Measurements from ENCODE around the gene CSF3. TPM values are rescaled to one million over a fixed set of nuclear protein-coding genes. Genes with fewer than 3 reads are reported as not detected.

The CSF3 gene
- total RNA-seq, 1 donor from 2014 or later = 0.52 TPM

DNA sequence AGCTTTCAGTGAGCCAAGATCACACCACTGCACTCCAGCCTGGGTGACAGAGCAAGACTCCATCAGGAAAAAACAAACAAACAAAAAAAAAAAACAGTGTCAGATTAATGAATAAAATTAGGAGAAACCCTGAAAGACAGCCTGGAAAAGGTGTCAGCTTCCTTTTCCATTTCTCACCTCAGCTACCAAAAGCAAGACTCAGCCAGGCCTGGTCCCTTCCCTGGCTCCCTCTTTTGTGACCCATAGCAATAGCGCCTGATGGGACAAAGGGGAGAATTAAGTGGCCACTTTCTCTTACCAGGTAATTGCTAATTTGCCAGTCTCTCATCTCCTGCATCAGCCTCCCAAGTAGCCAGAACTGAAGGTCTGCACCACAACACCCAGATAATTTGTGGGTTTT lies 43.6 kb downstream of the CSF3 start:
- Histone ChIP-seq H3K4me3 (ENCODE audit: low read length in 3 of 3) (no peak overlapping the region), H3K9ac (ENCODE audit: low read depth in 1 of 3, low read length in 3 of 3) (no peak overlapping the region), H3K27me3 (ENCODE audit: control insufficient read depth in 3 of 3, insufficient read depth in 3 of 3, low read length in 3 of 3) (no peaks in the 10 kb centered on the region), H3K4me1 (ENCODE audit: control insufficient read depth in 3 of 3, insufficient read depth in 3 of 3, low read length in 3 of 3) (peaks cover 12 to 31% (median 17%) of the 10 kb centered on the region in 3 donors), H3K36me3 (ENCODE audit: control insufficient read depth in 3 of 3, insufficient read depth in 3 of 3, low read length in 3 of 3) (peaks cover 0 to 2% (median 0%) of the 10 kb centered on the region in 3 donors), H3K9me3 (ENCODE audit: control insufficient read depth in 3 of 3, low read length in 3 of 3) (no peaks in the 10 kb centered on the region), H3K27ac (ENCODE audit: low read depth, low read length) (peak overlapping the region; percentile 65)

DNA sequence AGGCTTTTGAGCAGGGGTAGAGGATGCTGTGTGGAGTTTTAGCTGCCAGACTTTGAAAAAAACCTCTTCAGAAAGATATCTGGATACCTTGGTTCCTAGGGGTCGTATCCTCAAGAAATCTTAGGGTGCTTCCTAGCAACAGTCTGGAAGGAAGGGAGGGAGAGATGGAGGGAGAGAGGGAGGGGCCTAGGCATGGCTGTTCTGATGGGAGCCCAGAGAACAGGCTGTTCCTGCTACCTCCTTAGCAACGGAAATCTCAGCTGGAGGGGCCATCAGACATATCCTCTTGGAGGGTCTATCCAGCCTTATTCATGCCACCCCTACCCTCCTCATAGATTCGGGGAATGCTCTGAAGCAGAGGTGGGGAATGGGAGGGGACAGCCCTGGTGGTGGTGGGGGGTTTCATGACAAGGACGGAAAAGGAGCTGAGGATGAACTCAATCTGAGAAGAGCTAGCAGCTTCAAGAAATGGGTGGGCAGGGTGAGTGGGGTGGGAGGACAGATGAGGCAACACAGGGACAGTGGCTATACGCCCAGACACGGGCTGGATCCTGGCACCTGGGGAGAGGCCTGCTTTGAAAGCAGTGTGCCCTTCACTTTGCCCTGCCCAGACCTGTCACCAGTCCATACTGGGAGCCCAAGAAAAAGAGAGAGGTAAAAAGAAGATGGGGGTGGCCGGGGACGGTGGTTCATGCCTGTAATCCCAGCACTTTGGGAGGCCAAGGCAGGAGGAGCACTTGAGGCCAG lies 44.7 kb downstream of the CSF3 start:
- no peaks in the 10 kb centered on the region for H3K27me3 ChIP-seq (ENCODE audit: control insufficient read depth in 3 of 3, insufficient read depth in 3 of 3, low read length in 3 of 3)
- H3K9me3 ChIP-seq (ENCODE audit: control insufficient read depth in 3 of 3, low read length in 3 of 3) = no peaks in the 10 kb centered on the region
- no peak overlapping the region for H3K4me3 ChIP-seq (ENCODE audit: low read length in 3 of 3)
- H3K36me3 ChIP-seq (ENCODE audit: control insufficient read depth in 3 of 3, insufficient read depth in 3 of 3, low read length in 3 of 3) = peaks cover 0 to 2% (median 0%) of the 10 kb centered on the region in 3 donors
- H3K27ac ChIP-seq (ENCODE audit: low read depth, low read length) = no peak overlapping the region
- no peak overlapping the region for H3K9ac ChIP-seq (ENCODE audit: low read depth in 1 of 3, low read length in 3 of 3)
- H3K4me1 ChIP-seq (ENCODE audit: control insufficient read depth in 3 of 3, insufficient read depth in 3 of 3, low read length in 3 of 3) = peaks cover 22 to 36% (median 24%) of the 10 kb centered on the region in 3 donors

DNA sequence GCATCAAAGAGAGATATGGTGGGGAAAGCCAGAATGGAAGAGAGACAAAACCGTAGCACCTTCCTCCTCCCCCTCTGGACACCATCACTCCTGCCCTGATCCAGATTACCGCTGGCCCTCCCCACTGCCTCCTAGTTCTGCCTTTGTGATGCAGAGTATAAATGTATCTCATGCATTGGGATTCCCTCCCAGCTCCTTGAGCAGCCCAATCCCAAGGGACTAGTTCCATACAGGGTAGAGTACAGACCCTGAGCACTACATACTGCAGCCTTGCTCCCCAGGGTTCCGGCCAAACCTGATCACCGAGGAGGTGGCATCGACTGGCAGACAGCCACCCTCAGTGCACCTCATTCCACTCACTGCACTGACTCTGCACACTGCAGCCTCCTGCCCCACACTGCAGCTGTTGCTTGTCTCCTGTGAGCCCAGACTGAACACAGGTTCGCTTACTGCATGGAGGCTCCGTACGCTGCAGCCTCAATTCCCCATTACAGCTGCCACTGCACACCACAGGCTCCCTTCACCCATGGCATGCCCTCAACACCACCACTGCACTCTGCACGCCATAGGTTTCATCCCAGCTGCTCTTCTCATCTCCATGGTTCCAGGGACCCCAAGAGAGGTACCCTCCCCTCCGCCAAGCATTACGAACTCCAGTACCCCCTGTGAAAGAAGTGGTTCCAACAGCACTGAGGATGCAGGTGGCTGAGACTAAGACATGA lies 45.8 kb downstream of the CSF3 start:
- H3K27ac ChIP-seq (ENCODE audit: low read depth, low read length) = no peak overlapping the region
- H3K36me3 ChIP-seq (ENCODE audit: control insufficient read depth in 3 of 3, insufficient read depth in 3 of 3, low read length in 3 of 3) = peaks cover 0 to 3% (median 0%) of the 10 kb centered on the region in 3 donors
- H3K4me1 ChIP-seq (ENCODE audit: control insufficient read depth in 3 of 3, insufficient read depth in 3 of 3, low read length in 3 of 3) = peaks cover 32 to 46% (median 33%) of the 10 kb centered on the region in 3 donors
- no peaks in the 10 kb centered on the region for H3K9me3 ChIP-seq (ENCODE audit: control insufficient read depth in 3 of 3, low read length in 3 of 3)
- no peaks in the 10 kb centered on the region for H3K27me3 ChIP-seq (ENCODE audit: control insufficient read depth in 3 of 3, insufficient read depth in 3 of 3, low read length in 3 of 3)
- peak overlapping the region in 1 of 3 donors; percentile 16 for H3K9ac ChIP-seq (ENCODE audit: low read depth in 1 of 3, low read length in 3 of 3)
- no peak overlapping the region for H3K4me3 ChIP-seq (ENCODE audit: low read length in 3 of 3)

DNA sequence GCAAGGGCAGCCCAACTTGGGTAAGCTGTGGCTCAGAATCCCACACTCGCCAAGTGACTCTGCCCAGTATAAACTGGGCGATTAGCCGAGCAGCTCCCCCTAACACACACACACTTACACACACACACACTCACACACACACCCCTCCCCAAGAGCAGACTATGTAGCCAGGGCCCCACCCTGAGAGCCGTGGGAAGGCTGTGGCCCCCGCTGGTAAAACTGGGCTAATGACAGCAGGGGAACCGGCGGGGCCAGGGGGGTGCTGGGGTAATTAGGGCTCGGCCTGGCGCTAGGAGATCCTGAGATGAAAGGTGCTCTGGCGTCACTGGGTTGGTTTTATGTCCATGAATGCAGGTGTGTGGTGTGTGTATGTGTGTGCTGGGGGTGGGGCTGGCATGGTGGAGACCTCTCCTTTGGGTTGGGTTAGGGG lies 46.4 kb downstream of the CSF3 start:
- Histone ChIP-seq H3K27ac (ENCODE audit: low read depth, low read length) (peak overlapping the region; percentile 0), H3K4me1 (ENCODE audit: control insufficient read depth in 3 of 3, insufficient read depth in 3 of 3, low read length in 3 of 3) (peaks cover 34 to 50% (median 36%) of the 10 kb centered on the region in 3 donors), H3K9me3 (ENCODE audit: control insufficient read depth in 3 of 3, low read length in 3 of 3) (no peaks in the 10 kb centered on the region), H3K4me3 (ENCODE audit: low read length in 3 of 3) (peak overlapping the region in 1 of 3 donors; percentile 51), H3K36me3 (ENCODE audit: control insufficient read depth in 3 of 3, insufficient read depth in 3 of 3, low read length in 3 of 3) (peaks cover 0 to 3% (median 0%) of the 10 kb centered on the region in 3 donors), H3K27me3 (ENCODE audit: control insufficient read depth in 3 of 3, insufficient read depth in 3 of 3, low read length in 3 of 3) (no peaks in the 10 kb centered on the region), H3K9ac (ENCODE audit: low read depth in 1 of 3, low read length in 3 of 3) (no peak overlapping the region)

DNA sequence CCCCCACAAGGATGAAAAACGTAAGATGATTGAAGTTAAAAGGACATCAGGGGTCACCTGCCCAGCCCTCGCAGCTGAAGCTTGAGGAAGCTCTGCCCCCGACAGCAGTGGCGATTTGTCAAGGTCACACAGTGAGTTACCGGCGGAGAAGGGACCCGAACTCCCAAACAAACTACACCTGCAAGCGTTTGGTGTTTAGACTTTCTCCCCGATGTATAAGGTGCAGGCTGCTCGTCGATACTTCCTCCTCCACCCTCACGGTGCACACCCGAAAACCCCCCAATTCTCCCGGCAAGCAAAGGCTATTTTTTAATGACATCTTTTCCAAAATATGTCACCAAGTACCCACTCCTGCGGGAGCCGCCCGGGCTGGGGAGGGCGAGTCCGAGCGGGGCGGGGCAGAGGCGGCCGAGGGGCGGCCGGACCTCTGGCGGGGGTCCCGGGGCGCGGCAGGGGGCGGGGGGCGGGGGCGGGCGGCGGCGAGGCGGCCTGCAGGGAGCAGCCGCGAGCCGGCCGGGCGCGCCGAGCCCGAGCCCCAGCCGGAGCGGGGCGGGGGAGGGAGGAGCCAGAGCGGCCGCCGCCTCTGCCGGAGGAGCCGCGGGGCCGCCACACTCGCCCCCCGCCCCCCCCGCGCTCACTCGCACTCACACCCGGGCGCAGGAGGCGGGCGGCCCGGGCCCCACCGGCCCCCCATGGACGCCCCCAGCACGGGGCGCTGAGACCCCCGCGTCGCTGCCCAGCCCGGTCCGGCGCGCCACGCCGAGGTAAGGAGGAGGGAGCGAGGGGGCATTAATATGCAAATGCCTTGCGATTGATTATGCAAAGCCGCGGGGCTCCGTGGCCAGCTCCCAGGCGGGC lies 47.3 kb downstream of the CSF3 start, which contains the start of gene THRA:
THRA (plus strand) TSS at position 637 of the 858 bp plus-strand sequence. CDS start 11,524 bp downstream, outside the sequence.
- Histone ChIP-seq H3K4me3 (ENCODE audit: low read length in 3 of 3) (peak within 1 kb of the TSS; percentile 83 to 93 (median 92)), H3K4me1 (ENCODE audit: control insufficient read depth in 3 of 3, insufficient read depth in 3 of 3, low read length in 3 of 3) (peaks cover 41 to 59% (median 46%) of the 10 kb centered on the region in 3 donors), H3K27ac (ENCODE audit: low read depth, low read length) (peak within 1 kb of the TSS; percentile 99), H3K27me3 (ENCODE audit: control insufficient read depth in 3 of 3, insufficient read depth in 3 of 3, low read length in 3 of 3) (no peaks in the 10 kb centered on the region), H3K9ac (ENCODE audit: low read depth in 1 of 3, low read length in 3 of 3) (peak within 1 kb of the TSS; percentile 90 to 100 (median 95)), H3K9me3 (ENCODE audit: control insufficient read depth in 3 of 3, low read length in 3 of 3) (no peaks in the 10 kb centered on the region), H3K36me3 (ENCODE audit: control insufficient read depth in 3 of 3, insufficient read depth in 3 of 3, low read length in 3 of 3) (peaks cover 0 to 3% (median 0%) of the 10 kb centered on the region in 3 donors)

DNA sequence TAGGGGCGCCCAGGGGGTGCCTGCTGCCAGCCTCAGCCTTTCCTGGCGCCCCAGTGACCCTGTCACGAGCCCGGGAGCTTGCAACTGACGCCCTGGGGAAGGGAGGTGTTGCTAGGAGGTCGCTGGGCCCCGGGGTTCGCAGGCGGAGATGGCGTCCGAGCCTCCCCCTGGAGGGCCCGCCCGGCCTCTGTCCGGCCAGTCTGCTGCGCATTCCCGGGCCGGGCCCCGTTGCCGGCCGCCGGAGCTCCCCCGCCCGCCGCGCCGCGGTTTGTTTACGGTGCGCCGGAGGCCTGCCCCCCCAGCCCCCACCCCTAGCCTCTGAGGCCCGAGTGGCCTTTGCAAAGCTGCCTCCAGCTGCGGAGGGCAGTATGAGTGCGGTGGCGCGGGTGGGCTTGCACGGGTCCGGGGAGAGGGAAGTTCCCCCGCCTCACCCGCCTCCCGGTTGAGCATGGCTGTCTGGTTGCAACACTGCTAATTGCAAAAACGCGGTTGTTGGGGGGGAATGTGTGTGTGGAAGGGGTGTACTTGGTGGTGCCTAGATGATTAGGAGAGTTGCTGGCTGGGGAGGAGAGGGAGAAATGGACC lies 48.0 kb downstream of the CSF3 start:
- peak overlapping the region; percentile 99 for H3K27ac ChIP-seq (ENCODE audit: low read depth, low read length)
- H3K9ac ChIP-seq (ENCODE audit: low read depth in 1 of 3, low read length in 3 of 3) = peak overlapping the region; percentile 90 to 100 (median 95)
- H3K4me3 ChIP-seq (ENCODE audit: low read length in 3 of 3) = peak overlapping the region; percentile 83 to 93 (median 92)
- no peaks in the 10 kb centered on the region for H3K27me3 ChIP-seq (ENCODE audit: control insufficient read depth in 3 of 3, insufficient read depth in 3 of 3, low read length in 3 of 3)
- H3K4me1 ChIP-seq (ENCODE audit: control insufficient read depth in 3 of 3, insufficient read depth in 3 of 3, low read length in 3 of 3) = peaks cover 45 to 62% (median 53%) of the 10 kb centered on the region in 3 donors
- no peaks in the 10 kb centered on the region for H3K9me3 ChIP-seq (ENCODE audit: control insufficient read depth in 3 of 3, low read length in 3 of 3)
- peaks cover 0 to 3% (median 0%) of the 10 kb centered on the region in 3 donors for H3K36me3 ChIP-seq (ENCODE audit: control insufficient read depth in 3 of 3, insufficient read depth in 3 of 3, low read length in 3 of 3)

DNA sequence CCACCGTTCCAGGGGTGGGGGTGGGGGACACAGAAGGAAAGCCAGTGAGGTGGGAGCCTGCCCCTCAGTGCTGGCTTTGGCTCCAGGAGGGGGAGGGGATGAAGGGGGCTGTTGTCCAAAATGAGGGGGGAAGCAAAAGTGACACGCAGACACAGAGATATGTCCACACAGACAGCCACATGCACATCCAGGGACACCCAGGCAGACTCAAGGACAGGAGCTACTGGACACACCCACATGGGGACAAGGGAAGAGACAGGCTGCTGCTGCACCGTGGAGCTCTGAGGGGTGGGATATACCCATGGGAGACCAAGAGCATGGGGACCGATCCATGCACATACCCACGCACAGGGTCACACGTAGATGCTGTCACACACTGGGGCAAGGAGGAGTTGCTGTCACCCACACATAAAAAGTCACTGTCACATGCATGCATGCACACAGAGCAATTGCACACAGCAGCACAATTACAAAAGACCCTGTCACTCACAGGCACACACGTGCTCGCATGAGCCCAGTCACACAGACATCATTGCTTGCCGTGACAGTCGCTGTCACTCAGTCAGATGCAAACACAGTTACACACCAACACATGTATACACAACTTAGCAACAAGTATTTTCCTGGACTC lies 48.8 kb downstream of the CSF3 start:
- peak overlapping the region; percentile 83 to 93 (median 92) for H3K4me3 ChIP-seq (ENCODE audit: low read length in 3 of 3)
- H3K9me3 ChIP-seq (ENCODE audit: control insufficient read depth in 3 of 3, low read length in 3 of 3) = no peaks in the 10 kb centered on the region
- H3K9ac ChIP-seq (ENCODE audit: low read depth in 1 of 3, low read length in 3 of 3) = peak overlapping the region; percentile 90 to 100 (median 95)
- H3K27ac ChIP-seq (ENCODE audit: low read depth, low read length) = peak overlapping the region; percentile 99
- peaks cover 53 to 65% (median 58%) of the 10 kb centered on the region in 3 donors for H3K4me1 ChIP-seq (ENCODE audit: control insufficient read depth in 3 of 3, insufficient read depth in 3 of 3, low read length in 3 of 3)
- H3K36me3 ChIP-seq (ENCODE audit: control insufficient read depth in 3 of 3, insufficient read depth in 3 of 3, low read length in 3 of 3) = peaks cover 0 to 3% (median 0%) of the 10 kb centered on the region in 3 donors
- no peaks in the 10 kb centered on the region for H3K27me3 ChIP-seq (ENCODE audit: control insufficient read depth in 3 of 3, insufficient read depth in 3 of 3, low read length in 3 of 3)

DNA sequence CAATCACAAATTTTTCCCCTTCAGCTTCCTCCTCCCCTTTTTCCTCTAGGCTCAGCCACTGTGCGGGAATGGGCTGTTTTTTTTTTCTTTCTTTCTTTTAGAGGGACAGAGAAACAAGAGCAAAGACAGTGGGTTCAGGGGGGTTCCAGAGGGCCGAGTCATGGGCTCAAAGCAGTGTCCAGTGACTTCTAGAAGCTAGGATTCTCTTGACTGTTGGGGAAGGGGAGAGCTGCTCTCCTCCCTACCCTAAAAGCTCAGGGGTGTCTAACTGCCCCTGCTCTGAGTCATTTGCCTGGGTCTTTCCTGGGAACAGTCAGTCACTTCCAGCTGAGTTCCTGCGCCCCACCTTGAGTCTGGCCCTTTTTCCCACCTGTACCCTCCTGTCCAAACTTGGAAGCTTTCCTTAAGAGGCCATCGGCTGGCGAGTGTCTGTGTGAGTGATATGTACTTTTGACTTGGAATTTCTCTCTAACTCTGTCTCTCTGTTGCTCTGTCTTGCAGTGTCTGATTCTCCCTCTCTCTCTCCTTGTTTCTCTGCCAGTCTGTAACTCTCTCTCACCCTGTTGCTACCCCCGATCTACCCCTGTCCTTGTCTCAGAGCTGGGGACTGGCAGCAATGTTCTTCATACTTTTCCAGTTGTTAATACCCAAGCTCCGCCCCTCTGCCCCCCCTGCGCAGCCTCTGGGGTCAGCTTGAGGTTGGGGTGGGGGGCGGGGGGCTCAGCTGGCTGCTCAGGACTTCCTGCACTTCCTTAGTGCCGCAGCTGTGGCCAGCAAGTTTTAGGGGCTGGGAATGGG lies 49.9 kb downstream of the CSF3 start:
- Histone ChIP-seq H3K27ac (ENCODE audit: low read depth, low read length) (peak overlapping the region; percentile 99), H3K4me3 (ENCODE audit: low read length in 3 of 3) (peak overlapping the region; percentile 83 to 93 (median 92)), H3K4me1 (ENCODE audit: control insufficient read depth in 3 of 3, insufficient read depth in 3 of 3, low read length in 3 of 3) (peaks cover 64 to 77% (median 69%) of the 10 kb centered on the region in 3 donors), H3K9me3 (ENCODE audit: control insufficient read depth in 3 of 3, low read length in 3 of 3) (no peaks in the 10 kb centered on the region), H3K36me3 (ENCODE audit: control insufficient read depth in 3 of 3, insufficient read depth in 3 of 3, low read length in 3 of 3) (peaks cover 0 to 3% (median 0%) of the 10 kb centered on the region in 3 donors), H3K9ac (ENCODE audit: low read depth in 1 of 3, low read length in 3 of 3) (peak overlapping the region; percentile 90 to 100 (median 95)), H3K27me3 (ENCODE audit: control insufficient read depth in 3 of 3, insufficient read depth in 3 of 3, low read length in 3 of 3) (no peaks in the 10 kb centered on the region)

Measured in skeletal muscle tissue (tissue), 4 donors.